Measurements from ENCODE around the gene PAM. TPM values are rescaled to one million over a fixed set of nuclear protein-coding genes. Genes with fewer than 3 reads are reported as not detected.

The PAM gene
- total RNA-seq, 1 experiment from 2014 or later: 131 TPM

DNA sequence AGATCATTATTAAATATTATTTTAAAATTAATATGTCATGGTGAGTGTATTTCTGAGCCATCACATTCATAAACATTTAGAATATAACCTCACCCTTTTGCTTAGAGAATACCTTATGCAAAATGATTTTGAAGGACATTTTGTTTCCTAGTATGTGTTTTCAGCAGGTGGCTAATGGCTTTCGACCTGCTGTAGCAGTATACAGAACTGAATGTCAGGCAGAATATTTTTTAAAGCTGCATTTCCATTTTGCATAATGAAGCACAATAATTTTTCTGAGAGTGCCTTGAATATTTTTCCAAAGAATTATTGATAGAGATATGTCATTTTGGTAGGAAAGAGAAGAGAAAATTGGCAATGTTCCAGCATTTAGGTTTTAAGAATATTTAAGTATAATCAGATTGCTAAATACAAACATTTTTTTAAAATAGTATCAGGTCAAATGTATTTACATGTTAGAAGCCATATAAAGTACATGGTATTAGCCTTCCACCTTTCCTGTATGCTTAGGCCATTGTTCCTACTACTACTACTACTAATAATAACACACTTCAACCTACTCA lies 42.3 kb downstream of the PAM start:
- intact Hi-C loops (cut with micrococcal nuclease; ENCODE audit: unreplicated experiment): no loop called here
- in situ Hi-C loops (cut with HindIII; ENCODE audit: low pct_unique_long_range_greater_than_20kb, low sequenced_read_pairs): no loop called here
- Histone ChIP-seq H3K27ac (ENCODE audit: low read length) (no peak overlapping the region), H3K9me3 (ENCODE audit: control insufficient read depth, insufficient read depth, low read depth, low read length) (no peaks in the 10 kb centered on the region), H3K4me1 (ENCODE audit: control insufficient read depth, insufficient read depth, low read length) (peaks cover 8% of the 10 kb centered on the region; the same call in 1 of the 2 replicates), H3K4me3 (ENCODE audit: low read depth in 2 of 2, low read length in 2 of 2) (no peak overlapping the region), H3K36me3 (ENCODE audit: control insufficient read depth, insufficient read depth, low read length) (no peaks in the 10 kb centered on the region), H3K27me3 (ENCODE audit: control insufficient read depth, insufficient read depth, low read length) (no peaks in the 10 kb centered on the region)
- ATAC-seq (no peak), DNase-seq (ENCODE audit: low read depth, low spot score) (no peak)
- CTCF ChIA-PET: no interaction called here
- TF ChIP-seq TCF7L2 (IDR thresholded peaks at IDR 0.05; ENCODE audit: low read depth, low read length): no peak
- TF ChIP-seq POLR2AphosphoS5 (IDR thresholded peaks at IDR 0.05; ENCODE audit: low read depth, low read length): no peak
- TF ChIP-seq, protein P1, sequence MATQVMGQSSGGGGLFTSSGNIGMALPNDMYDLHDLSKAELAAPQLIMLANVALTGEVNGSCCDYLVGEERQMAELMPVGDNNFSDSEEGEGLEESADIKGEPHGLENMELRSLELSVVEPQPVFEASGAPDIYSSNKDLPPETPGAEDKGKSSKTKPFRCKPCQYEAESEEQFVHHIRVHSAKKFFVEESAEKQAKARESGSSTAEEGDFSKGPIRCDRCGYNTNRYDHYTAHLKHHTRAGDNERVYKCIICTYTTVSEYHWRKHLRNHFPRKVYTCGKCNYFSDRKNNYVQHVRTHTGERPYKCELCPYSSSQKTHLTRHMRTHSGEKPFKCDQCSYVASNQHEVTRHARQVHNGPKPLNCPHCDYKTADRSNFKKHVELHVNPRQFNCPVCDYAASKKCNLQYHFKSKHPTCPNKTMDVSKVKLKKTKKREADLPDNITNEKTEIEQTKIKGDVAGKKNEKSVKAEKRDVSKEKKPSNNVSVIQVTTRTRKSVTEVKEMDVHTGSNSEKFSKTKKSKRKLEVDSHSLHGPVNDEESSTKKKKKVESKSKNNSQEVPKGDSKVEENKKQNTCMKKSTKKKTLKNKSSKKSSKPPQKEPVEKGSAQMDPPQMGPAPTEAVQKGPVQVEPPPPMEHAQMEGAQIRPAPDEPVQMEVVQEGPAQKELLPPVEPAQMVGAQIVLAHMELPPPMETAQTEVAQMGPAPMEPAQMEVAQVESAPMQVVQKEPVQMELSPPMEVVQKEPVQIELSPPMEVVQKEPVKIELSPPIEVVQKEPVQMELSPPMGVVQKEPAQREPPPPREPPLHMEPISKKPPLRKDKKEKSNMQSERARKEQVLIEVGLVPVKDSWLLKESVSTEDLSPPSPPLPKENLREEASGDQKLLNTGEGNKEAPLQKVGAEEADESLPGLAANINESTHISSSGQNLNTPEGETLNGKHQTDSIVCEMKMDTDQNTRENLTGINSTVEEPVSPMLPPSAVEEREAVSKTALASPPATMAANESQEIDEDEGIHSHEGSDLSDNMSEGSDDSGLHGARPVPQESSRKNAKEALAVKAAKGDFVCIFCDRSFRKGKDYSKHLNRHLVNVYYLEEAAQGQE (IDR thresholded peaks at IDR 0.05; ENCODE audit: insufficient read depth in 1 of 2, low read depth in 2 of 2, low read length in 1 of 2): no peak
- no peak for TF ChIP-seq SIN3A (IDR thresholded peaks at IDR 0.05; ENCODE audit: borderline replicate concordance, insufficient read depth, low read depth, low read length)
- TF ChIP-seq, protein P2, sequence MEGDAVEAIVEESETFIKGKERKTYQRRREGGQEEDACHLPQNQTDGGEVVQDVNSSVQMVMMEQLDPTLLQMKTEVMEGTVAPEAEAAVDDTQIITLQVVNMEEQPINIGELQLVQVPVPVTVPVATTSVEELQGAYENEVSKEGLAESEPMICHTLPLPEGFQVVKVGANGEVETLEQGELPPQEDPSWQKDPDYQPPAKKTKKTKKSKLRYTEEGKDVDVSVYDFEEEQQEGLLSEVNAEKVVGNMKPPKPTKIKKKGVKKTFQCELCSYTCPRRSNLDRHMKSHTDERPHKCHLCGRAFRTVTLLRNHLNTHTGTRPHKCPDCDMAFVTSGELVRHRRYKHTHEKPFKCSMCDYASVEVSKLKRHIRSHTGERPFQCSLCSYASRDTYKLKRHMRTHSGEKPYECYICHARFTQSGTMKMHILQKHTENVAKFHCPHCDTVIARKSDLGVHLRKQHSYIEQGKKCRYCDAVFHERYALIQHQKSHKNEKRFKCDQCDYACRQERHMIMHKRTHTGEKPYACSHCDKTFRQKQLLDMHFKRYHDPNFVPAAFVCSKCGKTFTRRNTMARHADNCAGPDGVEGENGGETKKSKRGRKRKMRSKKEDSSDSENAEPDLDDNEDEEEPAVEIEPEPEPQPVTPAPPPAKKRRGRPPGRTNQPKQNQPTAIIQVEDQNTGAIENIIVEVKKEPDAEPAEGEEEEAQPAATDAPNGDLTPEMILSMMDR (IDR thresholded peaks at IDR 0.05): no peak
- POLR2A ChIA-PET: no interaction called here
- no TSS peak for BruUV-seq (replicated peaks)

DNA sequence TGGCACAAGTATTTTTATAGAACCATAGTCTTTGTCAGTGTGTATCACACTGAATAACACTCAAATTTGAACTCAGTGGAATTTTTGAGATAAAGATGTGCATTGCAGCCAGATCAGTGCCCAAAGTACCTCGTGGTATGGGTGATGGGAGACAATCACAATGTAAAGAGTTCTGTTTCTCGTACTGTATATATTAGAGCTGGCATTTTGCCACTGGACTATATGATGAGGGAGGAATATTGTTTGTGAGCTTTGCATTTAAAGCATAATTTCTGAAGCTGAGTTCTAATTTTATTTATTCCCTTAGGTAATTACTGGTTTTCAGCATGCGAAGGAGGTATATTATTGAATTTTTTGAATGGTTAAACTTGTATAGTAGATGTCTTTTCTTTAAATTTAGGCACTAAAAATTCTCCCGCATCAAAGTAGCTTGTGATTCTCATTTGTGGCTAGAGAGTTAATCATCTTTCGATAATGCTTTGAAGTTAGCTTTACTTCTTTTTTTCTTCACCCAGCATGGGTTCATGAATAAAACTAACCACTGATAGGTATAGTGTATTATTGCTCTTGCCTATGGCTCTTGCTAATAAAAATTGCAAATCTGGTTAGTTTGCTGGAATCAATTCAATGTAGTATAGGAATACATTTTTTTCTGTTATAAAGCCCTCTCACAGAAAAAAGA lies 43.1 kb downstream of the PAM start:
- Histone ChIP-seq H3K36me3 (ENCODE audit: control insufficient read depth, insufficient read depth, low read length) (no peaks in the 10 kb centered on the region), H3K4me1 (ENCODE audit: control insufficient read depth, insufficient read depth, low read length) (peaks cover 8% of the 10 kb centered on the region; the same call in 1 of the 2 replicates), H3K27ac (ENCODE audit: low read length) (no peak overlapping the region), H3K4me3 (ENCODE audit: low read depth in 2 of 2, low read length in 2 of 2) (no peak overlapping the region), H3K27me3 (ENCODE audit: control insufficient read depth, insufficient read depth, low read length) (no peaks in the 10 kb centered on the region), H3K9me3 (ENCODE audit: control insufficient read depth, insufficient read depth, low read depth, low read length) (no peaks in the 10 kb centered on the region)
- no TSS peak for BruUV-seq (replicated peaks)
- ATAC-seq: no peak
- ChIA-PET POLR2A (no interaction called here), CTCF (no interaction called here)
- in situ Hi-C loops (cut with HindIII; ENCODE audit: low pct_unique_long_range_greater_than_20kb, low sequenced_read_pairs) (no loop called here), intact Hi-C loops (cut with micrococcal nuclease; ENCODE audit: unreplicated experiment) (no loop called here)
- TF ChIP-seq, protein P2 (IDR thresholded peaks at IDR 0.05): no peak
- TF ChIP-seq, protein P1 (IDR thresholded peaks at IDR 0.05; ENCODE audit: insufficient read depth in 1 of 2, low read depth in 2 of 2, low read length in 1 of 2): no peak
- TF ChIP-seq SIN3A (IDR thresholded peaks at IDR 0.05; ENCODE audit: borderline replicate concordance, insufficient read depth, low read depth, low read length): no peak
- TF ChIP-seq POLR2AphosphoS5 (IDR thresholded peaks at IDR 0.05; ENCODE audit: low read depth, low read length): no peak
- TF ChIP-seq TCF7L2 (IDR thresholded peaks at IDR 0.05; ENCODE audit: low read depth, low read length): no peak
- no peak for DNase-seq (ENCODE audit: low read depth, low spot score)

Measured in Panc1 (cell line).